Natural killer cell (primary cell): ENCODE measurements around the gene CACNA1F. TPM values are rescaled to one million over a fixed set of nuclear protein-coding genes. Genes with fewer than 3 reads are reported as not detected.
A peak's percentile ranks its signal among the peaks of the same experiment; 100 is the strongest.

Source experiments
- ATAC-seq, 3 donors: fragments of 150-1000 bp in 2 of 3; fragments of 200-7000 bp in 1 of 3; cut with Tn5 transposase; 1 replicate in 1 of 3; 2 replicates in 2 of 3; pipeline ENCODE4 v1.10.0; 2021; ENCODE audit warnings: mild to moderate bottlenecking in 2 of 3, moderate library complexity in 2 of 3
- DNase-seq, 2 donors: peaks; one replicate each; pipeline versions ENCODE4 v3.0.0 to v3.0.0-alpha.2; 2013 to 2021; ENCODE audit warnings: mixed read lengths in 1 of 2
- H3K27ac ChIP-seq: one replicate; pipeline ENCODE4 v1.5.1; 2013; ENCODE audit warnings: mild to moderate bottlenecking, low read length
- H3K27me3 ChIP-seq: one replicate; pipeline ENCODE4 v1.6.1; 2013; ENCODE audit warnings: low read length; ENCODE audit not compliant: control insufficient read depth, insufficient read depth
- H3K36me3 ChIP-seq: one replicate; pipeline ENCODE4 v1.6.1; 2013; ENCODE audit warnings: low read length; ENCODE audit not compliant: control insufficient read depth, insufficient read depth
- H3K4me1 ChIP-seq: one replicate; pipeline ENCODE4 v1.6.1; 2013; ENCODE audit warnings: low read length; ENCODE audit not compliant: control insufficient read depth, insufficient read depth
- H3K4me3 ChIP-seq: one replicate; pipeline ENCODE4 v1.5.1; 2013; ENCODE audit warnings: low read length
- H3K9me3 ChIP-seq: one replicate; pipeline ENCODE4 v1.6.1; 2013; ENCODE audit warnings: low read length; ENCODE audit not compliant: control insufficient read depth, insufficient read depth
- H3K27ac Mint-ChIP-seq, 2 donors: one replicate each; pipeline ENCODE4 v1.8.0; 2022; ENCODE audit warnings: mild to moderate bottlenecking in 2 of 2, mixed read lengths in 2 of 2, moderate library complexity in 1 of 2
- H3K27me3 Mint-ChIP-seq, 2 donors: one replicate each; pipeline ENCODE4 v1.8.0; 2022; ENCODE audit warnings: low read depth in 2 of 2, mixed read lengths in 2 of 2
- H3K36me3 Mint-ChIP-seq: one replicate; pipeline ENCODE4 v1.8.0; 2022; ENCODE audit warnings: mixed read lengths
- H3K4me1 Mint-ChIP-seq, 2 donors: one replicate each; pipeline ENCODE4 v1.8.0; 2022; ENCODE audit warnings: mixed read lengths in 2 of 2
- H3K4me3 Mint-ChIP-seq: one replicate; pipeline ENCODE4 v1.8.0; 2022; ENCODE audit warnings: mild to moderate bottlenecking, moderate library complexity, mixed read lengths
- H3K9me3 Mint-ChIP-seq, 2 donors: one replicate each; pipeline ENCODE4 v1.8.0; 2022; ENCODE audit warnings: mixed read lengths in 2 of 2
- CTCF ChIP-seq: fragments of 200-600 bp; IDR thresholded peaks from one replicate; pipeline ENCODE4 v1.8.0; 2022; ENCODE audit warnings: antibody characterized with exemption
- WGBS: methylation state at CpG from one replicate; pipeline ENCODE4 v1.1.7; 2013; ENCODE audit warnings: missing lambda C conversion rate; ENCODE audit not compliant: insufficient coverage; 5-methylcytosine and 5-hydroxymethylcytosine counted together
- intact Hi-C: fragments of 100-400 bp; cut with micrococcal nuclease; formaldehyde crosslinking; loops from one replicate; pipeline ENCODE4 v1.14.2; 2022
- total RNA-seq, 4 donors: library from RNA; stranded (reverse); fragments of 120-200 nt in 1 of 4; gene quantifications; one replicate each; pipeline versions ENCODE4 v1.2.3 to v1.2.4, GENCODE V29; 2013 to 2022

CACNA1F gene
- total RNA-seq, 3 donors from 2014 or later (not counting 1 experiment from before 2014, with no cell fraction given), result 0.48 to 1.1 (median 0.66) TPM

GRCh38 chrX:49242545-49243066 is 9.5 kb upstream of the CACNA1F start:
- intact Hi-C loops, result no loop called here
- H3K9me3 Mint-ChIP-seq, result no peaks in the 10 kb centered on the region
- DNase-seq (no peak), ATAC-seq (no peak)
- no peaks in the 10 kb centered on the region for H3K36me3 Mint-ChIP-seq
- Histone ChIP-seq H3K27me3 (no peaks in the 10 kb centered on the region), H3K4me1 (no peaks in the 10 kb centered on the region), H3K9me3 (no peaks in the 10 kb centered on the region), H3K27ac (no peak overlapping the region), H3K4me3 (no peak overlapping the region), H3K36me3 (peaks cover 31% of the 10 kb centered on the region)
- no peaks in the 10 kb centered on the region for H3K27me3 Mint-ChIP-seq
- TF ChIP-seq CTCF, result no peak
- whole genome bisulfite sequencing, result 96% methylated on average over 12 of the region's 12 CpGs
- H3K4me3 Mint-ChIP-seq, result no peak overlapping the region
- no peaks in the 10 kb centered on the region for H3K4me1 Mint-ChIP-seq
- H3K27ac Mint-ChIP-seq, result no peak overlapping the region

GRCh38 chrX:49238735-49239134 is 5.6 kb upstream of the CACNA1F start:
- no peaks in the 10 kb centered on the region for H3K9me3 ChIP-seq
- peaks cover 12% of the 10 kb centered on the region for H3K36me3 ChIP-seq
- Mint-ChIP-seq H3K27me3 (no peaks in the 10 kb centered on the region), H3K4me3 (no peak overlapping the region), H3K27ac (no peak overlapping the region), H3K9me3 (no peaks in the 10 kb centered on the region), H3K36me3 (no peaks in the 10 kb centered on the region), H3K4me1 (peaks cover 11 to 23% of the 10 kb centered on the region in 2 donors)
- TF ChIP-seq CTCF, result no peak
- WGBS, result 73% methylated on average over 4 of the region's 7 CpGs
- intact Hi-C loops, result no loop called here
- no peak overlapping the region for H3K27ac ChIP-seq
- ATAC-seq, result no peak
- peaks cover 22% of the 10 kb centered on the region for H3K4me1 ChIP-seq
- DNase-seq, result no peak
- no peak overlapping the region for H3K4me3 ChIP-seq
- H3K27me3 ChIP-seq, result no peaks in the 10 kb centered on the region

GRCh38 chrX:49237060-49237459 is 3.9 kb upstream of the CACNA1F start:
- Mint-ChIP-seq H3K27ac (peak overlapping the region; percentile 90 to 97), H3K36me3 (no peaks in the 10 kb centered on the region), H3K9me3 (no peaks in the 10 kb centered on the region), H3K4me3 (peak overlapping the region; percentile 65), H3K27me3 (no peaks in the 10 kb centered on the region), H3K4me1 (peaks cover 11 to 23% of the 10 kb centered on the region in 2 donors)
- peak in 1 of 3 donors; percentile 41 for ATAC-seq
- H3K4me1 ChIP-seq, result peaks cover 22% of the 10 kb centered on the region
- H3K9me3 ChIP-seq, result no peaks in the 10 kb centered on the region
- no peaks in the 10 kb centered on the region for H3K27me3 ChIP-seq
- H3K27ac ChIP-seq, result peak overlapping the region; percentile 25
- 23% methylated on average over 9 of the region's 9 CpGs for WGBS
- H3K4me3 ChIP-seq, result no peak overlapping the region
- no peak for DNase-seq
- no peak for TF ChIP-seq CTCF
- H3K36me3 ChIP-seq, result no peaks in the 10 kb centered on the region
- intact Hi-C loops, result no loop called here
